Right lobe of liver (tissue), 6 donors: ENCODE data around the gene PDZD2. TPM values are rescaled to one million over a fixed set of nuclear protein-coding genes. Genes with fewer than 3 reads are reported as not detected.

Experiments
- ATAC-seq, 4 donors: fragments of 200-7000 bp; cut with Tn5 transposase; one replicate each; pipeline ENCODE4 v1.9.1; 2020; ENCODE audit warnings: mild to moderate bottlenecking in 4 of 4, moderate library complexity in 4 of 4
- DNase-seq, 3 donors: peaks; one replicate each; pipeline ENCODE4 v3.0.0-alpha.2; 2020
- H3K27ac ChIP-seq, 3 donors: fragments of 200-600 bp; one replicate each; pipeline ENCODE4 v1.8.0; 2022
- H3K27me3 ChIP-seq, 2 donors: fragments of 200-600 bp; one replicate each; pipeline ENCODE4 v1.8.0; 2022
- H3K36me3 ChIP-seq, 4 donors: fragments of 200-600 bp; sonication (generic) in 1 of 4; one replicate each; pipeline versions ENCODE4 v1.5.1 to v1.8.0; 2017 to 2022; ENCODE audit warnings: control low read depth in 1 of 4
- H3K4me1 ChIP-seq, 4 donors: fragments of 200-600 bp; sonication (generic) in 1 of 4; one replicate each; pipeline versions ENCODE4 v1.5.1 to v1.8.0; 2017 to 2022; ENCODE audit warnings: control low read depth in 1 of 4
- H3K4me3 ChIP-seq, 3 donors: fragments of 200-600 bp; one replicate each; pipeline ENCODE4 v1.8.0; 2022
- H3K9me3 ChIP-seq, 4 donors: fragments of 200-600 bp; sonication (generic) in 1 of 4; one replicate each; pipeline versions ENCODE4 v1.5.1 to v1.8.0; 2017 to 2022; ENCODE audit warnings: control low read depth in 1 of 4
- CTCF ChIP-seq, 4 donors: fragments of 200-600 bp in 3 of 4; fragments of 450-650 bp in 1 of 4; IDR thresholded peaks; one replicate each; pipeline versions ENCODE4 v1.5.1 to v1.8.0; 2016 to 2022; ENCODE audit warnings: antibody characterized with exemption in 4 of 4, mild to moderate bottlenecking in 2 of 4
- POLR2A ChIP-seq: fragments of 450-650 bp; IDR thresholded peaks from one replicate; pipeline ENCODE4 v1.6.1; 2017; ENCODE audit warnings: antibody characterized with exemption, mild to moderate bottlenecking
- WGBS: methylation state at CpG from one replicate; pipeline ENCODE4 v1.1.6; 2018; ENCODE audit warnings: low coverage, low lambda C conversion rate; ENCODE audit not compliant: insufficient coverage; ENCODE audit errors: missing lambda C conversion rate; 5-methylcytosine and 5-hydroxymethylcytosine counted together
- intact Hi-C, 2 donors: fragments of 100-400 bp; cut with DNase I; formaldehyde crosslinking; loops; one replicate each; pipeline versions ENCODE4 v1.11.2 to v1.14.1; 2022
- total RNA-seq, 6 experiments: library from RNA; depleted of rRNA in 2 of 6; stranded (reverse); fragments of >200 nt in 2 of 6; fragmentation: NEBNext Ultra II Directional in 3 of 6; extraction: Animal tissue kit (Norgen Biotek cat#: 25700) in 3 of 6; gene quantifications; one replicate each; pipeline versions ENCODE4 v1.1.0 to v1.2.4, GENCODE V29; 2016 to 2023
- donor health status: DM: no; HTN: yes; CAD: no.
- donor health status: DM: no; HTN: no; CAD: no.
- donor health status: DM: no; HTN: no; CAD: no.
- donor health status: DM: no; HTN: yes; CAD: no.
- donor health status: DM: no; HTN: yes; CAD: no.

PDZD2 gene
- total RNA-seq, 6 experiments from 2014 or later: 0.43 to 1.9 (median 0.88) TPM

- no peak overlapping the region for H3K27ac ChIP-seq
- DNase-seq (no peak), ATAC-seq (no peak)
- intact Hi-C loops: no loop called here
- no peaks in the 10 kb centered on the region for H3K27me3 ChIP-seq
- H3K36me3 ChIP-seq: no peaks in the 10 kb centered on the region
- TF ChIP-seq CTCF (IDR thresholded peaks at IDR 0.05) (no peak), POLR2A (no peak)
- H3K4me1 ChIP-seq: no peaks in the 10 kb centered on the region
- no peaks in the 10 kb centered on the region for H3K9me3 ChIP-seq
- no peak overlapping the region for H3K4me3 ChIP-seq
- 61% methylated on average over 3 of the region's 4 CpGs for WGBS
Observed at GRCh38 chr5:31931874-31932273, 292.9 kb downstream of the PDZD2 start.

GRCh38 chr5:31934156-31934555, 295.2 kb downstream of the PDZD2 start:
- TF ChIP-seq POLR2A: no peak
- TF ChIP-seq CTCF (IDR thresholded peaks at IDR 0.05): no peak
- intact Hi-C loops: no loop called here
- H3K27me3 ChIP-seq: no peaks in the 10 kb centered on the region
- no peak for ATAC-seq
- no peaks in the 10 kb centered on the region for H3K36me3 ChIP-seq
- no peaks in the 10 kb centered on the region for H3K9me3 ChIP-seq
- H3K4me1 ChIP-seq: no peaks in the 10 kb centered on the region
- DNase-seq: no peak
- no peak overlapping the region for H3K4me3 ChIP-seq
- H3K27ac ChIP-seq: no peak overlapping the region
- 70% methylated on average over 4 of the region's 4 CpGs for WGBS

DNA sequence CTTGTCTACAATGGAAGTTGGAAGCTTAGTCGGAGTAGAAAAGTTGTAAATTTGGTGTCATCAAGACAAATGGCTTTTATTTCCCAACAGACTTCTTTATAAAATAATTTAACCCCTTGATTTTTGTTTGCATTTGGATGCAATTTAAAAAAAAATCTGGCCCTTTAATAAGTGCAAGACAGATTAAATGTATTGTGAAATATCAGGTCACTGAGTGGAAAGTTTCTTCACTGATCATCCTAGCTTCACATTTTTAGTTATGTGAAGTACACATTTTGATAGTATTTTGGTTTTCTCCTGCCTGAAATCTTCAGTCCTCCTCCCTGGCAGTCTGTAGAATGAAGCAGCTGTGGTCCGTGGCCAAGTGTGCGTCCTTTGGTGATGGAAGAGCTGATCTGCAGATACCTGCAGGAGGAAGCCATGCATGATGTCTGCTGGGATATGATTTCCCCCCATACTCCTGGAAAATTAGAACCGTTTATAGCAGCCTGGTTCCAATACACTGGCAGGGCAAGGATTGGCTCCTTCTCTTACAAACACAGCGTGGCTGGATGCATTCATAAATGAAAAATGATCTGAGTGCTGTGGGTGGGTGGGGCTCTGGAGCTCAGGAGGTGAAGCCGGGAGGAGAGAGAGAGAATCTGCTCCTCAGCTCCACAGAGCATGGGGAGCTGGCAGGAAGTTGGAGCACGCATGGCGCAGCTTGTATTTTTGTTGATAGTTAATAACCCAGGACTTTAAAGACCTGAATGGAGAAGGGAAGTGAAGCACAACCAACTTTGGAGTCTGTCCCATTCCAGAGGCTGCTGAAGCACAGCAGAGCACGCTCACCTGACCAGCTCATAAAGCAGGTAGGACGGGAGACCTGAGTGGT, 296.8 kb downstream of the PDZD2 start:
- no peaks in the 10 kb centered on the region for H3K36me3 ChIP-seq
- TF ChIP-seq POLR2A (no peak), CTCF (IDR thresholded peaks at IDR 0.05) (no peak)
- DNase-seq (no peak), ATAC-seq (no peak)
- 47% methylated on average over 10 of the region's 10 CpGs for WGBS
- intact Hi-C loops: no loop called here
- no peaks in the 10 kb centered on the region for H3K9me3 ChIP-seq
- no peak overlapping the region for H3K27ac ChIP-seq
- H3K4me1 ChIP-seq: no peaks in the 10 kb centered on the region
- no peak overlapping the region for H3K4me3 ChIP-seq
- no peaks in the 10 kb centered on the region for H3K27me3 ChIP-seq

GRCh38 chr5:31936683-31937082, 297.8 kb downstream of the PDZD2 start:
- WGBS: 39% methylated on average over 5 of the region's 5 CpGs
- intact Hi-C loops: no loop called here
- TF ChIP-seq CTCF (IDR thresholded peaks at IDR 0.05) (no peak), POLR2A (no peak)
- Histone ChIP-seq H3K36me3 (no peaks in the 10 kb centered on the region), H3K4me1 (no peaks in the 10 kb centered on the region), H3K9me3 (no peaks in the 10 kb centered on the region), H3K27me3 (no peaks in the 10 kb centered on the region), H3K27ac (no peak overlapping the region), H3K4me3 (no peak overlapping the region)
- ATAC-seq (no peak), DNase-seq (no peak)
